ENCODE measurements around the gene PRAMEF18.
"Not testable (repeated sequence)": the region's sequence is repeated elsewhere in the genome, so short reads cannot be mapped to it uniquely, and the experiment has no call there.

Gene PRAMEF18

DNA sequence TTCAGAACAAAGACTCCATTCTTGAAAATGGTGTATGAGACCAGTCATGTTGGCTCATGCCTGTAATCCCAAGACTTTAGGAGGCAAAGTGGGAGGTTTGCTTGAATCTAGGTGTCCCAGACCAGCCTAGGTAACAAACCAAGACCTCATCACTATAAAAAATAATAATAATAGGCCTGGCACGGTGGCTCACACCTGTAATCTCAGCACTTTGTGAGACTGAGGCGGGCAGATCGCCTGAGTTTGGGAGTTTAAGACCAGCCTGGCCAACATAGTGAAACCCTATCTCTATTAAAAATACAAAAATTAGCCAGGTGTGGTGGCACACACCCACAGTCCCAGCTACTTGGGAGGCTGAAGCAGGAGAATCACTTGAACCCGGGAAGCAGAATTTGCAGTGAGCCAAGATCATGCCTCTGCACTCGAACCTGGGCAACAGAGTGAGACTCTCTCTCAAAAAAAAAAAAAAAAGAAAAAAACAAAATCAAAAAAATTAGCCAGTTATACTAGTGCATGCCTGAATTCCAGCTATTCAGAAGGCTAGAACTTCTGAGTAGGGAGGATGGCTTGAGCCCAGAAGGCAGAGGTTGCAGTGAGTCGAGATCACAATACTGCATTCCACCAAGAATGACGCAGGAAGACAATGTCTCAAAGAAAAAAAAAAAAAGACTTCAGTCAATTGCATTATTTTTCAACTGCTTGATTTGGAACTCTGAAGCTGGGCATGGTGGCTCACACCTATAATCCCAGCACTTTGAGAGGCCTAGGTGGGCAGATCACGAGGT, 1.5 kb upstream of the PRAMEF18 start:
- not testable (repeated sequence) for H3K36me3 Mint-ChIP-seq; H3K4me1 Mint-ChIP-seq (ENCODE audit: low read depth); H3K9me3 Mint-ChIP-seq (ENCODE audit: low read depth); H3K4me3 Mint-ChIP-seq; H3K27ac Mint-ChIP-seq
- peaks cover 14% of the 10 kb centered on the region for H3K27me3 Mint-ChIP-seq

- Mint-ChIP-seq H3K36me3 (no peaks in the 10 kb centered on the region), H3K9me3 (ENCODE audit: low read depth) (no peaks in the 10 kb centered on the region), H3K27ac (no peak overlapping the region), H3K4me1 (ENCODE audit: low read depth) (no peaks in the 10 kb centered on the region), H3K27me3 (peaks cover 2% of the 10 kb centered on the region), H3K4me3 (no peak overlapping the region)
Measured at GRCh38 chr1:13224480-13225060, 1.4 kb downstream of the PRAMEF18 start.

- not testable (repeated sequence) for H3K9me3 Mint-ChIP-seq (ENCODE audit: low read depth); H3K4me3 Mint-ChIP-seq; H3K27me3 Mint-ChIP-seq; H3K36me3 Mint-ChIP-seq; H3K4me1 Mint-ChIP-seq (ENCODE audit: low read depth); H3K27ac Mint-ChIP-seq
Measured at GRCh38 chr1:13222788-13223187, 3.2 kb downstream of the PRAMEF18 start.

DNA sequence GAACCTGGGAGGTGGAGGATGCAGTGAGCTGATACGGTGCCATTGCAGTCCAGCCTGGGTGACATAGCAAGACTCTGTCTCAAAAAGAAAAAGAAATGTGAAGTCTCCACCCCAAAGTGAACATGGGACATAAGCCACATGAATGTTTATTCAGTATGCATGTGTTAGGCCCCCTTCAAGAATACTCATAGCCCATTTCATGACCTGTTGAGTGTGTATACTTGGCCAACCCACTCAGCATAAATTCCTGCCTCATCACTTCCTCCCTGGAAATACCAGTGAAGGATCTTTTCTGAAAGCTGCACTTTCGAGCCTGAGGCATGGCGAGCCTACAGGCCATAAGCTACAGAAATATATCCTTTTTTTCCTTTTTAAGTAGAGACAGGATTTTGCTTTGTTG, 6.8 kb downstream of the PRAMEF18 start:
- H3K9me3 Mint-ChIP-seq (ENCODE audit: low read depth); H3K4me3 Mint-ChIP-seq; H3K4me1 Mint-ChIP-seq (ENCODE audit: low read depth); H3K27me3 Mint-ChIP-seq; H3K36me3 Mint-ChIP-seq; H3K27ac Mint-ChIP-seq: not testable (repeated sequence)

DNA sequence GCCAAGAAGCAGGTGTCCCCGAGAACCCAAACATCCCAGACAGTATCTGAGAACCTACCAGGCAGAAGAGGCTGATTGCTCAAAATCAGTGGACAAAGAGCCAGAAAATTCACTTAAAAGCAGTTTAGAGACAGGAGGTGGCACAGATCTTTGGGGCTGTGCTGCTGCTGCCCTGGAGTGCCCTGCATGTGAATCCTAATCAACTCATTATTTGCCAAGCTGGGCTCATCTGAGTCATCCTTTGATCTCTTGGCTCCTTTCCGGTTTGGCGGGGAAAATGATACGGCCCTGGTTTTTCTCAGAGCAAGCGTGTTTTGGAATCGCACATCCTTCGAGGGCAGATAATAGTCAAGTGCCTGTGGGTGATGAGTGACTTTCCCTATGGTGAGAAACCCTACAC, 9.3 kb downstream of the PRAMEF18 start:
- H3K27me3 Mint-ChIP-seq; H3K4me3 Mint-ChIP-seq; H3K27ac Mint-ChIP-seq; H3K4me1 Mint-ChIP-seq (ENCODE audit: low read depth); H3K36me3 Mint-ChIP-seq; H3K9me3 Mint-ChIP-seq (ENCODE audit: low read depth): not testable (repeated sequence)

- not testable (repeated sequence) for H3K9me3 Mint-ChIP-seq (ENCODE audit: low read depth); H3K27me3 Mint-ChIP-seq; H3K4me3 Mint-ChIP-seq; H3K4me1 Mint-ChIP-seq (ENCODE audit: low read depth); H3K36me3 Mint-ChIP-seq; H3K27ac Mint-ChIP-seq
Measured at GRCh38 chr1:13208712-13209111, 17.2 kb downstream of the PRAMEF18 start.

- not testable (repeated sequence) for H3K9me3 Mint-ChIP-seq (ENCODE audit: low read depth); H3K4me1 Mint-ChIP-seq (ENCODE audit: low read depth); H3K4me3 Mint-ChIP-seq; H3K27me3 Mint-ChIP-seq; H3K27ac Mint-ChIP-seq; H3K36me3 Mint-ChIP-seq
Measured at GRCh38 chr1:13201309-13201708, 24.6 kb downstream of the PRAMEF18 start, which contains the start of gene PRAMEF13. Gene PRAMEF13, minus strand, starts transcription at chr1:13201409. Its CDS starts 1,820 bp downstream, at chr1:13199589.

Measured in activated naive CD8-positive, alpha-beta T cell (primary cell).